ENCODE measurements around the gene CDX1.

- TF ChIP-seq POU2F2 (IDR thresholded peaks at IDR 0.05; ENCODE audit: low read depth, low read length) (no peak), POLR2AphosphoS5 (IDR thresholded peaks at IDR 0.05; ENCODE audit: low read depth, low read length) (no peak)
These were observed 13.1 kb upstream of the CDX1 start for GRCh38 chr5:150153483-150153882.

Data from GM12891 (cell line).